Neuronal stem cell (in vitro differentiated cells): ENCODE results near the gene TLX2.
A peak's percentile ranks its signal among the peaks of the same experiment; 100 is the strongest.

Experiments
- DNase-seq: peaks from one replicate; pipeline ENCODE4 v3.0.0-alpha.2; 2013; ENCODE audit warnings: low spot score
- H2AFZ ChIP-seq: one replicate; pipeline ENCODE4 v1.6.1; 2013; ENCODE audit warnings: mild to moderate bottlenecking, low read length, inconsistent platforms
- H2AK5ac ChIP-seq: 2 replicates; pipeline ENCODE4 v1.6.1; 2013; ENCODE audit warnings: low read depth, mild to moderate bottlenecking, inconsistent platforms, low read length, moderate library complexity, mixed read lengths
- H2BK120ac ChIP-seq: 2 replicates; pipeline ENCODE4 v1.6.1; 2013; ENCODE audit warnings: low read depth, mild to moderate bottlenecking, inconsistent platforms, low read length, moderate library complexity, mixed read lengths
- H2BK12ac ChIP-seq: one replicate; pipeline ENCODE4 v1.6.1; 2013; ENCODE audit warnings: low read length, inconsistent platforms
- H2BK15ac ChIP-seq: 2 replicates; pipeline ENCODE4 v1.6.1; 2013; ENCODE audit warnings: mild to moderate bottlenecking, low read length, inconsistent platforms, mixed read lengths
- H2BK5ac ChIP-seq: one replicate; pipeline ENCODE4 v1.6.1; 2013; ENCODE audit warnings: inconsistent platforms, mild to moderate bottlenecking, low read length, moderate library complexity
- H3K14ac ChIP-seq: one replicate; pipeline ENCODE4 v1.6.1; 2013; ENCODE audit warnings: low read length, inconsistent platforms
- H3K18ac ChIP-seq: 2 replicates; pipeline ENCODE4 v1.6.1; 2013; ENCODE audit warnings: low read length, inconsistent platforms
- H3K23ac ChIP-seq: 2 replicates; pipeline ENCODE4 v1.6.1; 2013; ENCODE audit warnings: low read depth, mild to moderate bottlenecking, mixed read lengths, low read length, inconsistent platforms; ENCODE audit not compliant: poor library complexity
- H3K27ac ChIP-seq: replicated peaks from 3 replicates; pipeline ENCODE4 v1.5.1; 2013; ENCODE audit warnings: low read length, inconsistent platforms
- H3K27me3 ChIP-seq, 3 experiments: 2 replicates each; pipeline ENCODE4 v1.6.1; 2013; ENCODE audit warnings: low read length in 3 of 3, mild to moderate bottlenecking in 2 of 3, inconsistent platforms in 1 of 3, low read depth in 1 of 3, mixed read lengths in 1 of 3, moderate library complexity in 1 of 3; ENCODE audit not compliant: control insufficient read depth in 3 of 3, insufficient read depth in 3 of 3
- H3K36me3 ChIP-seq, 2 donors: replicated peaks in 1 of 2; 2 replicates each; pipeline ENCODE4 v1.6.1; 2013; ENCODE audit warnings: low read length in 2 of 2; ENCODE audit not compliant: control insufficient read depth in 2 of 2, insufficient read depth in 2 of 2
- H3K4ac ChIP-seq: 2 replicates; pipeline ENCODE4 v1.6.1; 2013; ENCODE audit warnings: inconsistent platforms, mild to moderate bottlenecking, low read length, moderate library complexity
- H3K4me1 ChIP-seq, 2 donors: 1 replicate in 1 of 2; 2 replicates in 1 of 2; pipeline ENCODE4 v1.6.1; 2013; ENCODE audit warnings: low read length in 2 of 2, low read depth in 1 of 2; ENCODE audit not compliant: control insufficient read depth in 2 of 2, insufficient read depth in 1 of 2
- H3K4me2 ChIP-seq: one replicate; pipeline ENCODE4 v1.6.1; 2013; ENCODE audit warnings: mild to moderate bottlenecking, low read length, inconsistent platforms; ENCODE audit not compliant: insufficient read depth, poor library complexity, severe bottlenecking
- H3K4me3 ChIP-seq, 2 donors: 2 replicates each; pipeline ENCODE4 v1.5.1; 2013; ENCODE audit warnings: low read length in 2 of 2, mild to moderate bottlenecking in 2 of 2, inconsistent platforms in 1 of 2, moderate library complexity in 1 of 2
- H3K79me1 ChIP-seq: one replicate; pipeline ENCODE4 v1.6.1; 2013; ENCODE audit warnings: low read depth, mild to moderate bottlenecking, inconsistent platforms, low read length, moderate library complexity
- H3K9ac ChIP-seq: one replicate; pipeline ENCODE4 v1.6.1; 2013; ENCODE audit warnings: mild to moderate bottlenecking, low read depth, low read length, inconsistent platforms; ENCODE audit not compliant: poor library complexity
- H3K9me3 ChIP-seq, 2 donors: replicated peaks in 1 of 2; 2 replicates each; pipeline versions ENCODE3 to v1.6.1; 2013; ENCODE audit warnings: low read length in 2 of 2, mild to moderate bottlenecking in 2 of 2, inconsistent platforms in 1 of 2, low read depth in 1 of 2, mixed read lengths in 1 of 2, moderate library complexity in 1 of 2; ENCODE audit not compliant: control insufficient read depth in 2 of 2, insufficient read depth in 1 of 2
- H4K8ac ChIP-seq: one replicate; pipeline ENCODE4 v1.6.1; 2013; ENCODE audit warnings: low read depth, mild to moderate bottlenecking, inconsistent platforms, low read length, moderate library complexity
- H4K91ac ChIP-seq: one replicate; pipeline ENCODE4 v1.6.1; 2013; ENCODE audit warnings: low read length, low read depth, mild to moderate bottlenecking, inconsistent platforms; ENCODE audit not compliant: poor library complexity
- WGBS, 2 donors: extraction: QIAGEN DNeasy Blood & Tissue Kit; methylation state at CpG; one replicate each; pipeline ENCODE4 v1.1.7; 2013; ENCODE audit warnings: missing lambda C conversion rate in 2 of 2, mixed read lengths in 1 of 2; ENCODE audit not compliant: insufficient read length in 2 of 2, insufficient replicate concordance in 1 of 2; ENCODE audit errors: extremely low coverage in 2 of 2; 5-methylcytosine and 5-hydroxymethylcytosine counted together

TLX2 gene

GRCh38 chr2:74562126-74562775 is 48.0 kb downstream of the TLX2 start:
- no peak overlapping the region for H3K27ac ChIP-seq
- peaks cover 0 to 1% of the 10 kb centered on the region in 2 donors for H3K36me3 ChIP-seq
- 100% methylated on average over 1 of the region's 7 CpGs; no CpG with 5 or more reads in 1 of the 2 donors for WGBS, 2 donors
- DNase-seq: no peak
- H3K4me3 ChIP-seq: peak overlapping the region in 1 of 2 donors; percentile 43
- H3K23ac ChIP-seq: no peak overlapping the region
- H3K4ac ChIP-seq: no peak overlapping the region
- peaks cover 0 to 3% of the 10 kb centered on the region in 2 donors for H3K4me1 ChIP-seq
- H3K4me2 ChIP-seq: no peak overlapping the region
- H2BK15ac ChIP-seq: no peak overlapping the region
- H3K9ac ChIP-seq: no peak overlapping the region
- no peak overlapping the region for H4K91ac ChIP-seq
- H2AFZ ChIP-seq: peak overlapping the region; percentile 12
- no peak overlapping the region for H2BK5ac ChIP-seq
- H3K9me3 ChIP-seq: no peaks in the 10 kb centered on the region
- no peak overlapping the region for H4K8ac ChIP-seq
- no peak overlapping the region for H3K14ac ChIP-seq
- no peak overlapping the region for H2AK5ac ChIP-seq
- no peak overlapping the region for H2BK12ac ChIP-seq
- H3K18ac ChIP-seq: no peak overlapping the region
- H3K79me1 ChIP-seq: no peaks in the 10 kb centered on the region
- peaks cover 0 to 38% (median 23%) of the 10 kb centered on the region in 3 experiments for H3K27me3 ChIP-seq
- H2BK120ac ChIP-seq: no peak overlapping the region

- Histone ChIP-seq H4K8ac (no peak overlapping the region), H3K23ac (no peak overlapping the region), H3K4ac (no peak overlapping the region), H4K91ac (no peak overlapping the region), H3K9me3 (no peaks in the 10 kb centered on the region), H3K27ac (no peak overlapping the region), H3K18ac (no peak overlapping the region), H3K9ac (no peak overlapping the region), H2AK5ac (no peak overlapping the region), H3K79me1 (no peaks in the 10 kb centered on the region), H3K4me3 (no peak overlapping the region), H3K14ac (no peak overlapping the region), H2BK5ac (no peak overlapping the region), H2BK120ac (no peak overlapping the region), H3K4me1 (peaks cover 0 to 3% of the 10 kb centered on the region in 2 donors), H2AFZ (no peak overlapping the region), H3K36me3 (no peaks in the 10 kb centered on the region), H2BK15ac (no peak overlapping the region), H3K4me2 (no peak overlapping the region), H3K27me3 (peaks cover 0 to 57% (median 19%) of the 10 kb centered on the region in 3 experiments), H2BK12ac (no peak overlapping the region)
- no CpG with 5 or more reads among the region's 5 CpGs for WGBS, 2 donors
- no peak for DNase-seq
Measured at GRCh38 chr2:74564222-74564621, 50.0 kb downstream of the TLX2 start.

GRCh38 chr2:74566076-74566753 is 52.0 kb downstream of the TLX2 start:
- H2BK5ac ChIP-seq: no peak overlapping the region
- H3K4me2 ChIP-seq: no peak overlapping the region
- no peak overlapping the region for H2BK15ac ChIP-seq
- WGBS, 2 donors: no CpG with 5 or more reads among the region's 7 CpGs
- H2AK5ac ChIP-seq: no peak overlapping the region
- H3K23ac ChIP-seq: no peak overlapping the region
- H3K27ac ChIP-seq: no peak overlapping the region
- H3K14ac ChIP-seq: no peak overlapping the region
- H4K91ac ChIP-seq: no peak overlapping the region
- H4K8ac ChIP-seq: no peak overlapping the region
- H2BK12ac ChIP-seq: no peak overlapping the region
- H3K18ac ChIP-seq: no peak overlapping the region
- no peaks in the 10 kb centered on the region for H3K79me1 ChIP-seq
- no peaks in the 10 kb centered on the region for H3K36me3 ChIP-seq
- H2AFZ ChIP-seq: no peak overlapping the region
- no peak overlapping the region for H2BK120ac ChIP-seq
- DNase-seq: no peak
- H3K27me3 ChIP-seq: peaks cover 0 to 68% (median 9%) of the 10 kb centered on the region in 3 experiments
- no peak overlapping the region for H3K4ac ChIP-seq
- H3K4me3 ChIP-seq: no peak overlapping the region
- no peak overlapping the region for H3K9ac ChIP-seq
- no peaks in the 10 kb centered on the region for H3K4me1 ChIP-seq
- H3K9me3 ChIP-seq: no peaks in the 10 kb centered on the region

GRCh38 chr2:74566754-74567085 is 52.5 kb downstream of the TLX2 start:
- Histone ChIP-seq H3K36me3 (no peaks in the 10 kb centered on the region), H2AK5ac (no peak overlapping the region), H4K8ac (no peak overlapping the region), H3K14ac (no peak overlapping the region), H2BK120ac (no peak overlapping the region), H3K4me2 (no peak overlapping the region), H4K91ac (no peak overlapping the region), H3K9ac (no peak overlapping the region), H3K27ac (no peak overlapping the region), H2BK5ac (no peak overlapping the region), H2BK12ac (no peak overlapping the region), H3K27me3 (peaks cover 0 to 66% (median 6%) of the 10 kb centered on the region in 3 experiments), H2BK15ac (no peak overlapping the region), H3K4me1 (no peaks in the 10 kb centered on the region), H3K9me3 (no peaks in the 10 kb centered on the region), H3K18ac (no peak overlapping the region), H2AFZ (no peak overlapping the region), H3K4me3 (no peak overlapping the region), H3K4ac (no peak overlapping the region), H3K79me1 (no peaks in the 10 kb centered on the region), H3K23ac (no peak overlapping the region)
- DNase-seq: no peak
